DOHH2 (cell line): ENCODE measurements around the gene CMKLR1.

Experiments used
- H3F3A ChIP-seq: fragments of 200-600 bp; sonication (generic), shearing (Covaris generic); 2 replicates; pipeline ENCODE4 v1.6.0; 2016; ENCODE audit warnings: antibody characterized with exemption, mild to moderate bottlenecking; ENCODE audit not compliant: control insufficient read depth, insufficient read depth
- H3K27ac ChIP-seq: fragments of 200-600 bp; sonication (generic); 2 replicates; pipeline ENCODE4 v1.5.1; 2014; ENCODE audit warnings: low read depth, mild to moderate bottlenecking, low read length, moderate library complexity
- H3K27me3 ChIP-seq: fragments of 200-600 bp; sonication (generic); 2 replicates; pipeline ENCODE4 v1.6.1; 2014; ENCODE audit warnings: mild to moderate bottlenecking, low read length, mixed read lengths; ENCODE audit not compliant: control insufficient read depth
- H3K36me3 ChIP-seq: fragments of 200-600 bp; sonication (generic); 2 replicates; pipeline ENCODE4 v1.6.1; 2014; ENCODE audit warnings: mild to moderate bottlenecking, low read length, moderate library complexity, mixed read lengths; ENCODE audit not compliant: control insufficient read depth
- H3K4me1 ChIP-seq: fragments of 200-600 bp; sonication (generic); 2 replicates; pipeline ENCODE4 v1.6.1; 2014; ENCODE audit warnings: mild to moderate bottlenecking, low read length, mixed read lengths; ENCODE audit not compliant: control insufficient read depth
- H3K4me2 ChIP-seq: fragments of 200-600 bp; sonication (generic); 2 replicates; pipeline ENCODE4 v1.6.0; 2014; ENCODE audit warnings: mild to moderate bottlenecking, low read length, moderate library complexity
- H3K4me3 ChIP-seq: fragments of 200-600 bp; sonication (generic); 2 replicates; pipeline ENCODE4 v1.5.1; 2014; ENCODE audit warnings: mild to moderate bottlenecking, low read length, mixed read lengths
- H3K79me2 ChIP-seq: fragments of 200-600 bp; sonication (generic); 2 replicates; pipeline ENCODE4 v1.6.1; 2014; ENCODE audit warnings: mild to moderate bottlenecking, low read length, mixed read lengths; ENCODE audit not compliant: control insufficient read depth
- H3K9me2 ChIP-seq: fragments of 200-600 bp; sonication (generic); replicated peaks from 2 replicates; pipeline ENCODE4 v1.6.1; 2014; ENCODE audit warnings: mild to moderate bottlenecking, low read length, mixed read lengths; ENCODE audit not compliant: control insufficient read depth
- H3K9me3 ChIP-seq: fragments of 200-600 bp; sonication (generic); 2 replicates; pipeline ENCODE4 v1.6.1; 2014; ENCODE audit warnings: antibody characterized with exemption, low read length, mixed read lengths; ENCODE audit not compliant: control insufficient read depth, insufficient read depth
- H4K20me1 ChIP-seq: fragments of 200-600 bp; sonication (generic); 2 replicates; pipeline ENCODE4 v1.6.0; 2014; ENCODE audit warnings: low read depth, mild to moderate bottlenecking, antibody characterized with exemption, low read length, moderate library complexity; ENCODE audit not compliant: control insufficient read depth, insufficient read depth
- EZH2phosphoT487 ChIP-seq: fragments of 200-600 bp; sonication (generic); IDR thresholded peaks from 2 replicates; pipeline ENCODE4 v1.6.1; 2017; ENCODE audit warnings: borderline replicate concordance, mild to moderate bottlenecking, antibody characterized with exemption, low read length, moderate library complexity, mixed read lengths
- TF ChIP-seq, protein P1 (sequence below): fragments of 200-600 bp; sonication (generic); IDR thresholded peaks from one replicate; pipeline ENCODE4 v1.5.1; 2014; ENCODE audit warnings: antibody characterized with exemption, mild to moderate bottlenecking, low read depth, low read length; ENCODE audit not compliant: poor library complexity, severe bottlenecking

Gene CMKLR1, protein sequence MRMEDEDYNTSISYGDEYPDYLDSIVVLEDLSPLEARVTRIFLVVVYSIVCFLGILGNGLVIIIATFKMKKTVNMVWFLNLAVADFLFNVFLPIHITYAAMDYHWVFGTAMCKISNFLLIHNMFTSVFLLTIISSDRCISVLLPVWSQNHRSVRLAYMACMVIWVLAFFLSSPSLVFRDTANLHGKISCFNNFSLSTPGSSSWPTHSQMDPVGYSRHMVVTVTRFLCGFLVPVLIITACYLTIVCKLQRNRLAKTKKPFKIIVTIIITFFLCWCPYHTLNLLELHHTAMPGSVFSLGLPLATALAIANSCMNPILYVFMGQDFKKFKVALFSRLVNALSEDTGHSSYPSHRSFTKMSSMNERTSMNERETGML

DNA sequence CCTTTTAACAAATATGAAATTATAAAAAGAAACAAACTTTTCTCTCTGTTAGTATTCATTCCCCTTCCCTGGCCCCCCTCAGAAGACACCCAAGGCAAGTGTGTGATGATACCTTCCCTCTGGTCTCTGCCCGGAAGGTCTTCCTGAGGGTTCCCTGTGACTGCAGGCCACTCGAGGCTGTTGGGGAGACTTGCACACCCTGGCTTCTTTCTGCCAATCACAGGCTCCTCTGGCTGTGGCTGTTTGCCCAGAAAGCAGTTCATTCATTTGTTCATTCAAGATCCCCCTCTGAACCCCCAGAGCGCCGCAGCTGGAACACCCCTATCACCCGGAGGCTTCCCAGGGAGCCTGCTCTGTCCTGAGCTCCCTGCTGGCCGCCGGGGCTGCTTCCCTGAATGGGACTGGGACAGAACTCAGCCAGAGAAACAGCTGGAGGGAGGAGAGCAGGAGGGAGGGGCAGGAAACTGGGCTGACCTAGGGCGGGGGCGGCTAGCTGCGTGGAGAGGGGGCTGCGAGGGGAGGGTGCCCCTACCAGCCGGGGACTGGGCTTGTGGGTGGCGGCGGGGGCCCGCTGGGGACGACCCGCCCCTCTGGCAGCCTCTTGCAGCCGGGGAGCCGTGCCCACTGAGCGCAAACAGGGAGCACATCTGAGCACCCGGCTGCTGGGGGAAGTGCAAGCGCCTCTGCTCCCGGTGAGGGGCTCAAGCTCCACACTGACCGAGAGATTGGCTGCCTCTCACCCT lies at the start of gene CMKLR1:
CMKLR1 (minus strand) TSS at position 397 of the 743 bp plus-strand sequence. CDS start 45,720 bp downstream, outside the sequence.
- no peaks in the 10 kb centered on the region for H3K9me3 ChIP-seq
- no peaks in the 10 kb centered on the region for H3K36me3 ChIP-seq
- H3K79me2 ChIP-seq, result no peaks in the 10 kb centered on the region
- no peak within 1 kb of the TSS for H3K27ac ChIP-seq
- H3K4me2 ChIP-seq, result no peak within 1 kb of the TSS
- TF ChIP-seq EZH2phosphoT487, result 0 out of 2 replicates have a peak, but pooled peaks have one; percentile 34
- TF ChIP-seq, protein P1, sequence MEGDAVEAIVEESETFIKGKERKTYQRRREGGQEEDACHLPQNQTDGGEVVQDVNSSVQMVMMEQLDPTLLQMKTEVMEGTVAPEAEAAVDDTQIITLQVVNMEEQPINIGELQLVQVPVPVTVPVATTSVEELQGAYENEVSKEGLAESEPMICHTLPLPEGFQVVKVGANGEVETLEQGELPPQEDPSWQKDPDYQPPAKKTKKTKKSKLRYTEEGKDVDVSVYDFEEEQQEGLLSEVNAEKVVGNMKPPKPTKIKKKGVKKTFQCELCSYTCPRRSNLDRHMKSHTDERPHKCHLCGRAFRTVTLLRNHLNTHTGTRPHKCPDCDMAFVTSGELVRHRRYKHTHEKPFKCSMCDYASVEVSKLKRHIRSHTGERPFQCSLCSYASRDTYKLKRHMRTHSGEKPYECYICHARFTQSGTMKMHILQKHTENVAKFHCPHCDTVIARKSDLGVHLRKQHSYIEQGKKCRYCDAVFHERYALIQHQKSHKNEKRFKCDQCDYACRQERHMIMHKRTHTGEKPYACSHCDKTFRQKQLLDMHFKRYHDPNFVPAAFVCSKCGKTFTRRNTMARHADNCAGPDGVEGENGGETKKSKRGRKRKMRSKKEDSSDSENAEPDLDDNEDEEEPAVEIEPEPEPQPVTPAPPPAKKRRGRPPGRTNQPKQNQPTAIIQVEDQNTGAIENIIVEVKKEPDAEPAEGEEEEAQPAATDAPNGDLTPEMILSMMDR, result no peak
- H3K9me2 ChIP-seq, result no peaks in the 10 kb centered on the region
- no peaks in the 10 kb centered on the region for H4K20me1 ChIP-seq
- no peak within 1 kb of the TSS for H3K4me3 ChIP-seq
- H3K4me1 ChIP-seq, result no peaks in the 10 kb centered on the region
- no peaks in the 10 kb centered on the region for H3F3A ChIP-seq
- peaks cover 31% of the 10 kb centered on the region for H3K27me3 ChIP-seq

DNA sequence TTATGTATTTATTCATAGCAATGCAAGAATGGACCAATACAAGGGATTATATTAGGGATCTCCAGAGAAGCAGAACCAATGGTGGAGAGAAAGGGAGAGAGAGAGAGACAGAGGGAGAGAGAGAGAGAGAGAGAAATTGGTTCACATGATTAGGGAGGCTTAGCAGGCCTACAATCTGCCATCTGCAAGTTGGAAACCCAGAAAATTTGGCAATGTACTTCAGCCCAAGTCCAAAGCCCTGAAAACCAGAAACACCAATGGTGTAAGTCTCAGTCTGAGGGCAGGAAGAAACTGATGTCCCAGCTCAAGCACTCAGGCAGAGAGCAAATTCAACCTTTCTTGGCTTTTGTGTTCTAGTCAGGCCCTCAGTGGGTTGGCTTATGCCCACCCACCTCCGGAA lies 48.7 kb upstream of the CMKLR1 start:
- H3K4me1 ChIP-seq, result no peaks in the 10 kb centered on the region
- H3K36me3 ChIP-seq, result no peaks in the 10 kb centered on the region
- no peaks in the 10 kb centered on the region for H3K79me2 ChIP-seq
- no peak overlapping the region for H3K4me3 ChIP-seq
- no peaks in the 10 kb centered on the region for H3K9me2 ChIP-seq
- no peaks in the 10 kb centered on the region for H4K20me1 ChIP-seq
- no peaks in the 10 kb centered on the region for H3F3A ChIP-seq
- TF ChIP-seq, protein P1, result no peak
- no peak for TF ChIP-seq EZH2phosphoT487
- H3K27ac ChIP-seq, result no peak overlapping the region
- H3K27me3 ChIP-seq, result 0 out of 2 replicates have a peak, but pooled peaks cover 4% of the 10 kb centered on the region
- no peak overlapping the region for H3K4me2 ChIP-seq
- H3K9me3 ChIP-seq, result no peaks in the 10 kb centered on the region

DNA sequence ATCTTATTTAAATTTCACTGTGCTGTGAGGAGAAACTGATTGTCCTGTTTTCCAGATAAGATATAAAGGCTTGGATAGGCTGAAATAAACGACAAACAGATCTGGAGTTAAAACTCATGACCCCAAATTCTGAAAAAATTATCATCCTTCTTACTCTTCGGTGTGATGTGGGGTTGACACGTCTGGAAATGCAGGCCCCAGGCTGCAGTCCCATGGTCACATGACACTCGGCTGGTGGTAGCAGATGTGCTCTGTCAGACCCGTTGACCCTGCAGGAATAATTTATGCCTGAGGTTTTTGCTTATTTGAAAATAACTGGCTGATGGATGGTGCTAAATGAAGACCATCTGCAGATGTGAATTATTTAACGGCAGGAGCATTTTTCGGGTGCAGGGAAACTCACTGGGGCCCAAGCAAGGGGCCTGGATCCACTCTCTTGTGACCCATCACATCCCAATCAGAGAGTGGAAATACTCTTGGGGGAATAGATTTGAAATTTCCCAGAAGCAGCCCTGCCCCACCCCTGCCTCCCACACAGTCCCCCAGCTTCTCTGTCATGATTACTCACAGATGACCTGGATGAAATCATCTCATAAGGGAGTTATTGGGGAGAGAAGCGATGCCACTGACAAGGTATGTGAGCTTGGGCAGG lies 47.7 kb upstream of the CMKLR1 start:
- no peaks in the 10 kb centered on the region for H3K36me3 ChIP-seq
- no peaks in the 10 kb centered on the region for H3K9me3 ChIP-seq
- no peaks in the 10 kb centered on the region for H3F3A ChIP-seq
- no peaks in the 10 kb centered on the region for H3K9me2 ChIP-seq
- no peak overlapping the region for H3K27ac ChIP-seq
- 0 out of 2 replicates have a peak, but pooled peaks cover 4% of the 10 kb centered on the region for H3K27me3 ChIP-seq
- H3K79me2 ChIP-seq, result no peaks in the 10 kb centered on the region
- H3K4me2 ChIP-seq, result no peak overlapping the region
- H3K4me3 ChIP-seq, result no peak overlapping the region
- H3K4me1 ChIP-seq, result no peaks in the 10 kb centered on the region
- no peaks in the 10 kb centered on the region for H4K20me1 ChIP-seq
- TF ChIP-seq EZH2phosphoT487, result no peak
- TF ChIP-seq, protein P1, result no peak
